ENCODE measurements around the gene SUPT3H.

Gene SUPT3H

GRCh38 chr6:45086360-45087084 is 291.2 kb downstream of the SUPT3H start:
- TF ChIP-seq CREB1 (IDR thresholded peaks at IDR 0.05; ENCODE audit: low read depth) = no peak

DNA sequence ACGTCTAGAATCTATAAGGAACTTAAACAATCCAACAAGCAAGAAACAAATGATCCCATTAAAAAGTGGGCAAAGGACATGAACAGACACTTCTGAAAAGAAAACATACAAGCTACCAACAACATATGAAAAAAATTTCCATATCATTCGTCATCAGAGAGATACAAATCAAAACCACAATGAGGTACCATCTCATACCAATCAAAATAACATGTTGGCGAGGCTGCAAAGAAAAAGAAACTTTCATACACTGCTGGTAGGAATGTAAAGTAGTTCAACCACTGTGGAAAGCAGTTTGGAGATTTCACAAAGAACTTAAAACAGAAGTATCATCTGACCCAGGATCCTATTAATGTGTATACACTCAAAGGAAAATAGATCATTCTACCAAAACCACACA is 293.5 kb downstream of the SUPT3H start:
- TF ChIP-seq RAD21 (IDR thresholded peaks at IDR 0.05; ENCODE audit: low read depth) (no peak), EGR1 (IDR thresholded peaks at IDR 0.05) (no peak)

- TF ChIP-seq RAD21 (IDR thresholded peaks at IDR 0.05; ENCODE audit: low read depth) (no peak), CREB1 (IDR thresholded peaks at IDR 0.05; ENCODE audit: low read depth) (no peak), USF1 (IDR thresholded peaks at IDR 0.05) (no peak), TCF12 (IDR thresholded peaks at IDR 0.05; ENCODE audit: low read depth) (no peak), ZBTB7A (IDR thresholded peaks at IDR 0.05; ENCODE audit: low read depth) (no peak), TAF1 (IDR thresholded peaks at IDR 0.05; ENCODE audit: low read depth) (no peak), TEAD4 (IDR thresholded peaks at IDR 0.05) (no peak), NFIC (IDR thresholded peaks at IDR 0.05) (no peak), YY1 (IDR thresholded peaks at IDR 0.05; ENCODE audit: low read depth) (no peak), EP300 (IDR thresholded peaks at IDR 0.05; ENCODE audit: borderline replicate concordance) (no peak), EGR1 (IDR thresholded peaks at IDR 0.05) (no peak), CEBPB (IDR thresholded peaks at IDR 0.05) (no peak), FOXM1 (IDR thresholded peaks at IDR 0.05; ENCODE audit: borderline replicate concordance, low read depth) (no peak)
- TF ChIP-seq, protein P1, sequence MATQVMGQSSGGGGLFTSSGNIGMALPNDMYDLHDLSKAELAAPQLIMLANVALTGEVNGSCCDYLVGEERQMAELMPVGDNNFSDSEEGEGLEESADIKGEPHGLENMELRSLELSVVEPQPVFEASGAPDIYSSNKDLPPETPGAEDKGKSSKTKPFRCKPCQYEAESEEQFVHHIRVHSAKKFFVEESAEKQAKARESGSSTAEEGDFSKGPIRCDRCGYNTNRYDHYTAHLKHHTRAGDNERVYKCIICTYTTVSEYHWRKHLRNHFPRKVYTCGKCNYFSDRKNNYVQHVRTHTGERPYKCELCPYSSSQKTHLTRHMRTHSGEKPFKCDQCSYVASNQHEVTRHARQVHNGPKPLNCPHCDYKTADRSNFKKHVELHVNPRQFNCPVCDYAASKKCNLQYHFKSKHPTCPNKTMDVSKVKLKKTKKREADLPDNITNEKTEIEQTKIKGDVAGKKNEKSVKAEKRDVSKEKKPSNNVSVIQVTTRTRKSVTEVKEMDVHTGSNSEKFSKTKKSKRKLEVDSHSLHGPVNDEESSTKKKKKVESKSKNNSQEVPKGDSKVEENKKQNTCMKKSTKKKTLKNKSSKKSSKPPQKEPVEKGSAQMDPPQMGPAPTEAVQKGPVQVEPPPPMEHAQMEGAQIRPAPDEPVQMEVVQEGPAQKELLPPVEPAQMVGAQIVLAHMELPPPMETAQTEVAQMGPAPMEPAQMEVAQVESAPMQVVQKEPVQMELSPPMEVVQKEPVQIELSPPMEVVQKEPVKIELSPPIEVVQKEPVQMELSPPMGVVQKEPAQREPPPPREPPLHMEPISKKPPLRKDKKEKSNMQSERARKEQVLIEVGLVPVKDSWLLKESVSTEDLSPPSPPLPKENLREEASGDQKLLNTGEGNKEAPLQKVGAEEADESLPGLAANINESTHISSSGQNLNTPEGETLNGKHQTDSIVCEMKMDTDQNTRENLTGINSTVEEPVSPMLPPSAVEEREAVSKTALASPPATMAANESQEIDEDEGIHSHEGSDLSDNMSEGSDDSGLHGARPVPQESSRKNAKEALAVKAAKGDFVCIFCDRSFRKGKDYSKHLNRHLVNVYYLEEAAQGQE (IDR thresholded peaks at IDR 0.05; ENCODE audit: low read depth) = no peak
- TF ChIP-seq, protein P2, sequence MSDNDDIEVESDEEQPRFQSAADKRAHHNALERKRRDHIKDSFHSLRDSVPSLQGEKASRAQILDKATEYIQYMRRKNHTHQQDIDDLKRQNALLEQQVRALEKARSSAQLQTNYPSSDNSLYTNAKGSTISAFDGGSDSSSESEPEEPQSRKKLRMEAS (IDR thresholded peaks at IDR 0.05) = no peak
Observed at GRCh38 chr6:45082091-45082490, 295.6 kb downstream of the SUPT3H start.

DNA sequence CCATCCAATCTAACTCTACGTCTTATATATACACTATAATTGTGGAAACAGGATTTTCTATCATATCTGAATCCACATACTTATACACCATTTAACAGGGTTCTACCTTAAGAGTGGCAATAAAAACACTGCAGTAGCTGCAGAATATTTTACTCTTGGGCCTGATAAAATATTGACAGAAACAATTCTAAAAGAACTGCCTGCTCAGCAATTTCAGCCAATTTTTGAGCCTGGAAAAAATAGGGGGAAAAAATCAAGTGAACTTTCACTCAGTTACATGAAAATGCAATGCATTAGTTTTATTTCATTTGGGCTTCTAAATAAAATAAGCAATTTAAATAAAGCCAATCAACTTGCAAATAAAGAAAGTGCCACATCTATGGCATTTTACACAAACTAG is 296.1 kb downstream of the SUPT3H start:
- no peak for TF ChIP-seq USF1 (IDR thresholded peaks at IDR 0.05)
- no peak for TF ChIP-seq CEBPB (IDR thresholded peaks at IDR 0.05)
- TF ChIP-seq EGR1 (IDR thresholded peaks at IDR 0.05) = no peak
- TF ChIP-seq NFIC (IDR thresholded peaks at IDR 0.05) = no peak
- TF ChIP-seq, protein P2 (IDR thresholded peaks at IDR 0.05) = no peak

GRCh38 chr6:45078432-45078831 is 299.3 kb downstream of the SUPT3H start:
- TF ChIP-seq, protein P2 (IDR thresholded peaks at IDR 0.05) = no peak
- TF ChIP-seq, protein P1 (IDR thresholded peaks at IDR 0.05; ENCODE audit: low read depth) = no peak
- TF ChIP-seq ZBTB7A (IDR thresholded peaks at IDR 0.05; ENCODE audit: low read depth) = no peak
- TF ChIP-seq CREB1 (IDR thresholded peaks at IDR 0.05; ENCODE audit: low read depth) = no peak
- TF ChIP-seq TEAD4 (IDR thresholded peaks at IDR 0.05) = no peak
- TF ChIP-seq YY1 (IDR thresholded peaks at IDR 0.05; ENCODE audit: low read depth) = no peak
- TF ChIP-seq EGR1 (IDR thresholded peaks at IDR 0.05) = no peak
- TF ChIP-seq RAD21 (IDR thresholded peaks at IDR 0.05; ENCODE audit: low read depth) = no peak
- no peak for TF ChIP-seq NFIC (IDR thresholded peaks at IDR 0.05)
- no peak for TF ChIP-seq TAF1 (IDR thresholded peaks at IDR 0.05; ENCODE audit: low read depth)
- TF ChIP-seq EP300 (IDR thresholded peaks at IDR 0.05; ENCODE audit: borderline replicate concordance) = no peak
- no peak for TF ChIP-seq TCF12 (IDR thresholded peaks at IDR 0.05; ENCODE audit: low read depth)
- no peak for TF ChIP-seq USF1 (IDR thresholded peaks at IDR 0.05)
- TF ChIP-seq CEBPB (IDR thresholded peaks at IDR 0.05) = no peak
- TF ChIP-seq FOXM1 (IDR thresholded peaks at IDR 0.05; ENCODE audit: borderline replicate concordance, low read depth) = no peak
